Measurements from ENCODE around the gene TMEM74B. TPM values are rescaled to one million over a fixed set of nuclear protein-coding genes. Genes with fewer than 3 reads are reported as not detected.

The TMEM74B gene
- total RNA-seq, 1 experiment from 2014 or later = 1.1 TPM

GRCh38 chr20:1187605-1188171 is 2.9 kb upstream of the TMEM74B start:
- Histone ChIP-seq H3K4me3 (ENCODE audit: low read depth in 2 of 2, low read length in 2 of 2) (no peak overlapping the region), H3K4me1 (ENCODE audit: control insufficient read depth, insufficient read depth, low read length) (peaks cover 3% of the 10 kb centered on the region; the same call in 1 of the 2 replicates), H3K36me3 (ENCODE audit: control insufficient read depth, insufficient read depth, low read length) (no peaks in the 10 kb centered on the region), H3K9me3 (ENCODE audit: control insufficient read depth, insufficient read depth, low read depth, low read length) (no peaks in the 10 kb centered on the region), H3K27ac (ENCODE audit: low read length) (no peak overlapping the region), H3K27me3 (ENCODE audit: control insufficient read depth, insufficient read depth, low read length) (peaks cover 16% of the 10 kb centered on the region)
- DNase-seq (ENCODE audit: low read depth, low spot score) (no peak), ATAC-seq (no peak)
- CTCF ChIA-PET = no interaction called here
- TF ChIP-seq SIN3A (IDR thresholded peaks at IDR 0.05; ENCODE audit: borderline replicate concordance, insufficient read depth, low read depth, low read length) (no peak), TCF7L2 (IDR thresholded peaks at IDR 0.05; ENCODE audit: low read depth, low read length) (no peak), CTCF (IDR thresholded peaks at IDR 0.05) (no peak), POLR2AphosphoS5 (IDR thresholded peaks at IDR 0.05; ENCODE audit: low read depth, low read length) (no peak)
- TF ChIP-seq, protein P1, sequence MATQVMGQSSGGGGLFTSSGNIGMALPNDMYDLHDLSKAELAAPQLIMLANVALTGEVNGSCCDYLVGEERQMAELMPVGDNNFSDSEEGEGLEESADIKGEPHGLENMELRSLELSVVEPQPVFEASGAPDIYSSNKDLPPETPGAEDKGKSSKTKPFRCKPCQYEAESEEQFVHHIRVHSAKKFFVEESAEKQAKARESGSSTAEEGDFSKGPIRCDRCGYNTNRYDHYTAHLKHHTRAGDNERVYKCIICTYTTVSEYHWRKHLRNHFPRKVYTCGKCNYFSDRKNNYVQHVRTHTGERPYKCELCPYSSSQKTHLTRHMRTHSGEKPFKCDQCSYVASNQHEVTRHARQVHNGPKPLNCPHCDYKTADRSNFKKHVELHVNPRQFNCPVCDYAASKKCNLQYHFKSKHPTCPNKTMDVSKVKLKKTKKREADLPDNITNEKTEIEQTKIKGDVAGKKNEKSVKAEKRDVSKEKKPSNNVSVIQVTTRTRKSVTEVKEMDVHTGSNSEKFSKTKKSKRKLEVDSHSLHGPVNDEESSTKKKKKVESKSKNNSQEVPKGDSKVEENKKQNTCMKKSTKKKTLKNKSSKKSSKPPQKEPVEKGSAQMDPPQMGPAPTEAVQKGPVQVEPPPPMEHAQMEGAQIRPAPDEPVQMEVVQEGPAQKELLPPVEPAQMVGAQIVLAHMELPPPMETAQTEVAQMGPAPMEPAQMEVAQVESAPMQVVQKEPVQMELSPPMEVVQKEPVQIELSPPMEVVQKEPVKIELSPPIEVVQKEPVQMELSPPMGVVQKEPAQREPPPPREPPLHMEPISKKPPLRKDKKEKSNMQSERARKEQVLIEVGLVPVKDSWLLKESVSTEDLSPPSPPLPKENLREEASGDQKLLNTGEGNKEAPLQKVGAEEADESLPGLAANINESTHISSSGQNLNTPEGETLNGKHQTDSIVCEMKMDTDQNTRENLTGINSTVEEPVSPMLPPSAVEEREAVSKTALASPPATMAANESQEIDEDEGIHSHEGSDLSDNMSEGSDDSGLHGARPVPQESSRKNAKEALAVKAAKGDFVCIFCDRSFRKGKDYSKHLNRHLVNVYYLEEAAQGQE (IDR thresholded peaks at IDR 0.05; ENCODE audit: insufficient read depth in 1 of 2, low read depth in 2 of 2, low read length in 1 of 2) = no peak
- POLR2A ChIA-PET = no interaction called here
- no TSS peak for BruUV-seq (replicated peaks)
- in situ Hi-C loops (cut with HindIII; ENCODE audit: low pct_unique_long_range_greater_than_20kb, low sequenced_read_pairs) (no loop called here), intact Hi-C loops (cut with micrococcal nuclease; ENCODE audit: unreplicated experiment) (no loop called here)

GRCh38 chr20:1186367-1186991 is 1.7 kb upstream of the TMEM74B start:
- ChIA-PET POLR2A (no interaction called here), CTCF (no interaction called here)
- no peak for ATAC-seq
- Histone ChIP-seq H3K9me3 (ENCODE audit: control insufficient read depth, insufficient read depth, low read depth, low read length) (no peaks in the 10 kb centered on the region), H3K36me3 (ENCODE audit: control insufficient read depth, insufficient read depth, low read length) (no peaks in the 10 kb centered on the region), H3K27ac (ENCODE audit: low read length) (no peak overlapping the region), H3K4me1 (ENCODE audit: control insufficient read depth, insufficient read depth, low read length) (peaks cover 3% of the 10 kb centered on the region; the same call in 1 of the 2 replicates), H3K4me3 (ENCODE audit: low read depth in 2 of 2, low read length in 2 of 2) (no peak overlapping the region), H3K27me3 (ENCODE audit: control insufficient read depth, insufficient read depth, low read length) (peaks cover 14% of the 10 kb centered on the region)
- in situ Hi-C loops (cut with HindIII; ENCODE audit: low pct_unique_long_range_greater_than_20kb, low sequenced_read_pairs) = no loop called here
- BruUV-seq (replicated peaks) = no TSS peak
- no peak for DNase-seq (ENCODE audit: low read depth, low spot score)
- TF ChIP-seq POLR2AphosphoS5 (IDR thresholded peaks at IDR 0.05; ENCODE audit: low read depth, low read length) (no peak), TCF7L2 (IDR thresholded peaks at IDR 0.05; ENCODE audit: low read depth, low read length) (no peak), CTCF (IDR thresholded peaks at IDR 0.05) (no peak), SIN3A (IDR thresholded peaks at IDR 0.05; ENCODE audit: borderline replicate concordance, insufficient read depth, low read depth, low read length) (no peak)
- TF ChIP-seq, protein P1 (IDR thresholded peaks at IDR 0.05; ENCODE audit: insufficient read depth in 1 of 2, low read depth in 2 of 2, low read length in 1 of 2) = no peak
- intact Hi-C loops (cut with micrococcal nuclease; ENCODE audit: unreplicated experiment) = no loop called here
